GM10847 (cell line): ENCODE results near the gene EXD3.

Experiments
- POLR2A ChIP-seq: IDR thresholded peaks from 2 replicates; pipeline ENCODE4 v1.6.1; 2011; ENCODE audit not compliant: insufficient read length; ENCODE audit errors: extremely low read depth

The EXD3 gene

DNA sequence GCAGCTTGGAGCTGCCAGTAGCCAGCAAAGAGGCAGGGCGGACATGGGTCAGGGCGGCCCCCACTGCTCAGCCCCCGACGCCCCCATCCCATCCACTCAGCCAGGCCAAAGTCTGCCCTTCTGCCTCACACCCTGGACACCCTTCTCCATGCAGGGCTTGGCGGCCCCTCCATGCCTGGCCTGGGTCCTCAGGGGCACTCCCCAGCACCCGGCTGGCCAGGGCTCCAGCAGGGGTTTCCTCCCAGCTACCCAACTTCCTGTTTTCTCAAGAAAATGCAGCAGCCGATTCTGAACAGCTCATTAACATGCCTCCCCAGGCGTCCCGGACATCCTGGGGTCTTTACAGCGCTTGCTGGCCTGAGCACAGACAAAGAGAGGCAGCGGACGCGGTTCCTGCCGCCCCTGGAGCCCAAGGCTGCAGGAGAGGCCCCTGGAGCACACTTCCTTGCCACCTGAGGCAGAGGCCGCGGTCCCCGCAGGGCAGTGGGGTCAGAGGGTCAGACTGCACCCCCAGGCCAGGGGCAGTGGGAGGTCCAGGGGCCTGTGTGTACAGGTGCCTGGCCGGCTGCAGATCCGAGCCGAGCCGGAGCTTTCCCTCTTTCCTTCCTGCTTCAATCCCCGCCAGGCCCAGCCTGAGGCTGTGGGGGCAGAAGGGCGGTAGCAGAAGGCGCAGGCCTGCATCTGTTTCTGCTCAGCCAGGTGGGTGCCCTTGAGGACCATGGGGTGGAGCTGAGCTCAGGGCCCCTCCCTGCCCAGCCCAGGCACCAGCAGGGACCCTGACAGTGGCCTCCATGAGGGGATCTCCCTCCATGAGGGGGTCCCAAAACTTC, 102.2 kb downstream of the EXD3 start:
- no peak for TF ChIP-seq POLR2A

DNA sequence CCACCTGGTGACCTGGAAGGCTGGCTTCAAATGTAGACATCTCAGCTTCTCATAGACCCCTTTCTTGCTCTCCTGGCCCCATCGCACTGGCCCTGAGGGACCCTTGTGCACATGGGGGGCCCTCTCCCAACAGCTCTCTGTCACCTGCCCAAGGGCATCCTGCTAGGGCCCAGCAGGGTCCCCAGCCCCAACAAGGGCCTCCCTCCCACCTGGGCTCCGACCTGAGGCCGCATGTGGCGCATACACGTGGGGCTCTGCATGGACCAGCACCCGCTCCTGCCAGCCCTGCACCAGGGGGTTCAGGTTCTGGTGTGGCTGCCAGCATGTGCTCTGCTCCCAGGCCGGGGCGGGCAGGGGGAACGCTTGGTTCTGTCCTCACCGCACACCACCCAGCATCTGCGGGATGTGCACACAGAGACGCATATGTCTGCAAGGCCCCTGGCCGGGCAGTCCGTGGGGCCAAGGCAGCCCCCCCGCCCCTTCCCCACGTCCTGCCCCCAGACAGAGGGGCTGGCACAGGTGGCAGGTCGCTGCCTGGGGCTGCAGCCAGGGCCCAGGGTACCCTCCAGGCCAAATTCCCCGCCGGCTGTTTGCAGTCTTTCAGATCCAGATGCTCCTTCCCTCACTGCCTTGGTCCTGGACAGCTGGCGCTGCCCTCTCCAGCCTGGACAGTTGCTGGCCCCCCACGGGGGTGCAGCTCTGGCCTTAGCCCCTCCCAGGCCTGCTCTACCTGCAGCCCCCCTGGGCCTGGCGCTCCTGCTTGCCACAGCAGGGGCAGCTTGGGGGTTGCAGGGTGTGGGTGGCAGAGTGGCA, 103.0 kb downstream of the EXD3 start:
- no peak for TF ChIP-seq POLR2A

DNA sequence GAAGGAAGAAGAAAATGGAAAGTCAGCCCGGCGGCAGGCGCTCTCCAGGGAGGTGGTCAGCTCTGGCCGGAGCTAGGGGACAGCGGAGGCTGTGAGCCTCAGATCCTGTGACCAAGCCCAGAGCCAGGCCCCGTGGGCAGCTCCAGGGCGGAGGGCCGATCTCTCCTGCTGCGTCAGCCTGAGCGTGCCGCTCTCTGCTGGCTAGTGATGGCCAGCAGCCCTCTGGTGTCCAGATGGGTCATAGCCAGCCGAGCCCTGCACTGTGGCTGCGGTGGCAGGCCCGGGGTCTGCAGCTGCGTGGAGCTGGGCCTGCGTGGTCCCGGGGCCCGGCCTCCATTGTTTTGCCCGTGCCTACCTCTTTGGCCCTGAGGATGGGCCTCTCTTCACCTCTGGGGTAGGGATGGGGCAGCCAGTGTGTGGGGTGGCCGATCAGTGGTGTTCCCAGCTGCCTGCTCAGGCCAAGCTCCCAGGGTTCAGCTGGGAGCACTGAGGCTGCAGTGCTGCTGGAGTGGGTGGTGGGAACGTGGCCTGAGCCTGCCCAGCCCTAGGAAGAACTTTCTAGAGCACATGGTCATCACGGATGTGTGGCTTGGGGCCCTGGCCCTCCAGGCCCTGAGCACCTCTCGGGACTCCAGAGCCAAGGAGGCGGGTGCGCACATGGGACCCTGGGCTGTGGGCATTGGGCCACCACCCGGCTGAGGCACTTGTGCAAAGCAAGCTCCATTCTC, 103.8 kb downstream of the EXD3 start:
- TF ChIP-seq POLR2A = no peak

DNA sequence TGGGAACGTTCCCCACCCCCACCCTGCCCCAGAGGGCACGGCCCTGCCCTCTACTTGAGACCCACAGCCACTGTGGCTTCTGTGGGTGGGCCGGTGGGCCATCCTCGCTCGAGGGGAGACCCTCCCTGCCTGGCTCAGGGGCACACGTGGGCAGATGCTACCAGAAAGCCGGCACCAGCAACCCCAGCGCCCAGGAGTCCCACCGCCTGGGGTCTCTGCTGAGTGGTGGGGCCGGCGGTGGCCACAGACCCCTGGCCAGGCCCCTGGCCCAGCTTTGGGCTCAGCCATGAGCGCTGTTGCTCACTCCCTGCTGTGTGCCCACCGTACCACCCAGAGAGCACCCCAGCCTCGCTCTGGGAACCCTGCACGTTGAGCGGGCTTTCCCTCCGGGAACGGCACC, 104.4 kb downstream of the EXD3 start:
- no peak for TF ChIP-seq POLR2A

DNA sequence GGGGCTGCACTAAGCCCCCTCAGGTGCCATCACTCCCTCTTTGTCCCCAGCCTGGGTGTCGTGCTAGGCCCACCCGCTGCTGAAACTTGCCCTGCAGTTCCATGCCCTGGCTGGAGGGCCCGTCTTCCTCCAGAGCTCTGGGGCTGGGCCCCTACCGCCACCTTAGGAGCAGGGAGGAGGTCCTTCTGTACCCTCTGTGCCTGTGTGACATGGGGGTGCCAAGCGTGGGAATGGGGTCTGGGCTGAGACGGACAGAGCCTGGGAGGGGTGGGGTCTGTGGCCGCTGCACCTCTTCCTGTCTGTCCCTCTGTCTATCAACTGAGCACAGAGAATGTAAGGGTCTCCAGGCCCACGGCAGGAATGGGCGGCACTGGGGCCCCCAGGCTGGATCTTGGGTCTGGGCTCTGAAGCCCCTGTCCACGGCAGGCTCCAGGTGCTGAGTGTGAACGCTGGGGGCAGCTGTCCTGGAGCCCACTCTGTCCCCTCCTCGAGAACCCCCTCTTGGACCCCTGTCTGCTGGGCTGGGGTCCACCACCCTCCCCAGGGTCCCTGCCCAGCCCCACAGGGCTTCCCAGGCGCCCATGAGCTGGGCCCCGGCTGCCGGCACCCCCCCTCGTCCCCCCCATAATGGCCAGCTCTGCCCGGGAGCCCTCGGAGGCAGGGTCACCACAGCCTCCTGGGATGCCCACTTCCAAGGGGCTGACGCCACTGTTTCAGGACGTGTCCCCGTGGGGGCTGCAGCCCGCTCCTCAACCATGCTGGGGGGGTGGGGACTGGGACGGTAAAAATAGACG, 105.0 kb downstream of the EXD3 start:
- TF ChIP-seq POLR2A = no peak

DNA sequence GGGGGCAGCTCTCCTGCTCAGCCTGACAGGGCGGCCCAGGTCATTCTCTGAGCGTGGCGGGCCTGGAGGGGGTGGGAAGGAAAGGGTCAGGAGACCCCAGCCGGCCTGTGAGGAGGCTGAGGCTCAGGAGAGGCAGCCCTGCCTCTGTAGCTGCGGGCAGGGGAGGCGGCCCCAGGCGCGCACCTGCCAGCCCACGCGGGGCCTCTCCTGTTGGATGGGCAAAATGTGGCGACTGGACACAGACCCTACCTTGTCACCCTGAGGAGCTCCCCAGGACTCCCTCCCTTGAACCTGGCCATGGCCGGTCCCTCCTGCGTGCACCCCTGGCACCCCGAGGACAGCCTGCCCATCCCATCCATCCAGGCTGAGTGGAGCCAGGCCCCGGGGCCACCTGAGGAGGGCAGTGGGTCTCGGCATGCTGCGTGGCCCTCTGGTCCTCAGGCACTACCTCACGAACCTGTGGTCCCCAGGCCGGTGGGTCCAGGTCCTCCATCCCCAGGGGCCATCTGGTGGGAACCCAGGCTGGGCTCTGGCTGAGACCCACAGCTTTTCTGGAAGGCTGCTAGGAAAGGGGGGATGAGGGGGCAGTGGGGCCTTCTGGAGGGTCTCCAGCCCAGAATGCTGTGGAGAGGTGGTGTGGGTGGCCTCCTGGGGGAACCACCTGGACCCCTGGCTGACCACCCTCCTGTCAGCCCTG, 105.8 kb downstream of the EXD3 start:
- TF ChIP-seq POLR2A = no peak

DNA sequence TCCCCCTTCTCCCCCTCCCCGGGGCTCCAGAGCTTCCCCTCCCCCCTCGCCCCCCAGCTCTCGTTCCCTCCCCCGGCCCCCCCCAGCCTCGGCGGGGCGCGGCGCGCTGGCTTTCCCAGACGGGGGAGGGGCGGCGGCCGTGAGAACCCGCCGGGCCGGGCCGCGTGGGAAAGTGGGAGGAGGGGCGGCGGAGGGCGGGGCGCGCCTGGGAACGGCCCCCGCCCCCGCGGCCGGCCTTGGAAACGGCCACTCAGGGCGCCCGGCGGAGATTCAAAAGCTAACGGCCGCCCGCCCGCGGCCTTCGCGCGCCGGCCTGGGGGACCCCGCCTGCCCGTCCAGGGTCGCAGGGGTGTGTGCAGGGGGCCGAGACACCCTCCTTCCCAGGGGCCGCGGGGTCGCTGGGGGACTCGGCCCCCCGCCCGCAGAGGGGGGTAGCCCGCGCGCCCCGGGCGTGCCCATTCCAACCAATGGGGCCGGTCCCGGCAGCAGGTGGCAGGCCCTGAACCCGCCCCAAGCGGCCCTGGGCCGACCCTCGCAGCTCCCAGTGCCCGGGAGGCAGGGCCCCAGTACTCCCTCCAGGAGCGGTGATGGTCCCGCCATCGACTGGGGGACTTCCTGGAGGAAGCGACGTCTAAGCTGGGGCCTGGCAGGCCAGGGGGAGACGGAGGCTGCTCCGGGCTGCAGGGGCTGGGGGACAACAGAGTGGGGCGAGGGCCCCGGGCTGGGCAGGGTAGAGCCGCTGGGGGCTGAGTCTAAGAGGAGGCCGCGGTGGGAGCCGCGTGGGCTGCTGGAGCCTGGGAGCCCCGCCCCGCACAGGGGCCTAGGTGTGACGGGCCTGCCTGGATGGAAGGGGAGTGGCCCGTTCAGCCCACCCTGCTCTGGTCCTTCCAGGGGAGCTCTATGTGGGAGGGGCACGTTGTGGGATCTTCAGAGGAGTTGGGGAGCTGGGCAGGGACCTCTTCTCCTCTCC, 106.7 kb downstream of the EXD3 start:
- TF ChIP-seq POLR2A = no peak

DNA sequence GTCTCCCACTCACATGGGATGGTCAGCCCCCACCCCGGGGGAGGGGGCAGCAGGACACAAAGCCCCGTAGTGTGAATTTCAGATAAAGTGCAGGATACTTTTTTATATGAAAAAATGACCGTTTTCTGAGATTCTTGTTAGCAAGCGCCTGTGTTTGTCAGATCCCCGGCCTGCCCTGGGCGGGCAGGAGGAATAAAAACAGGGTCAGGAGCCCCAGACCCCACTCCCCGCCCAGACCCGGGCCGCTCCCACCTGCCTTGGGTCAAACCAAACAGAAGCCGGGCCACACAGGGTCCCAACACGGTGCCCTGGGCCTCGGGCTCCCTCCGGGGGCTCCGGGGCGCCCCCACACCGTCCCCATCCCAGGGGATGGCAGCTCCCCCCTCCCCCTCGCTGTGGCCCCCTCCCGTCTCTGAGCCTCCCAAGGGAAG, 107.4 kb downstream of the EXD3 start:
- TF ChIP-seq POLR2A = no peak

DNA sequence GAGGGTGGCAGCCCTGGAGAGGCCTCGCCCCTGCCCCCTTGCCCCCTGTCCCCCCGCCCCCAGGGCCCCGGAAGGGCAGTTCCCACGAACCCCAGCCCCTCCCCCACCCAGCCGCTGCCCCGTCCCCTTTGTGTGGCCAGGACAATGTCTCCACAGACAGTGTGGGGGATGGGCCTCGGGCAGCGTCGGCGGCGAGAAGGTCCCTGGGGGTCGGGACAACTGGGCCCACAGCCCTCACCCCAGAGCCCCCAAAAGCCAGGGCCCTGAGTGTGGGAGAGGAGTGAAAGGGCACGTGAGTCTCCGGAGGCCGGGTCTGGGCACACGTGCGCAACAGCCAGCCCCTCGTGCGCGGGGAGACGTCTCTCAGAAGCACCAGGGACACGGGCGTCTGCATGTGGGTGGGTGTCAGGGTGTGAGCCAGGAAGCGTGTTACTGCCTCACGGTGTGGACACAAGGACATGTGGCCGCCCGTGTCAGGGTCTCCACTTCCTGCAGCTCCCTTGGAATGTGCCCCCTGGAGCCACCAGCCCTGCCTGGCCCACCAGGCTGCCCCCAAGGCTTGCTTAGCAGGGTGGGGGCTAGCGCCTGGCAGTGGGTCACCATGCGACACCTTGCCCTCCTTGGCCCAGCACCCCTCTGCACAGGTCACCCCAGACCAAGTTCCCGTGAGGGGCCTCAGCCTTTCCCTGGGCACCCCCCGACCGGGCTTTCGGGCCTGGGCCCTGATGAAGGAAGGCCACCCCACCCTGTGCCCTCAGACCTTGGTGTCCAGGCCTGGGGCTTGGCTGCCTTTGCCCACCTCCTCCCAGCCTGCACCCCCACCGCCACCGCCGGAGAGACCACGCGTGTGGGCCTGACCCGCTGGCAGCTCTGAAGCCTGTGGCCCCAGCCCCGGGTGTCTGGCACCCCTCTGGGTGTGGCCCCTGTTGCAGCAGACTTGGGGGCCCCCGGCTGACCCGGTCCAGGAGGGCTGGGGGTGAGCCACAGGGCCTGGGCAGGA, 108.1 kb downstream of the EXD3 start:
- no peak for TF ChIP-seq POLR2A

DNA sequence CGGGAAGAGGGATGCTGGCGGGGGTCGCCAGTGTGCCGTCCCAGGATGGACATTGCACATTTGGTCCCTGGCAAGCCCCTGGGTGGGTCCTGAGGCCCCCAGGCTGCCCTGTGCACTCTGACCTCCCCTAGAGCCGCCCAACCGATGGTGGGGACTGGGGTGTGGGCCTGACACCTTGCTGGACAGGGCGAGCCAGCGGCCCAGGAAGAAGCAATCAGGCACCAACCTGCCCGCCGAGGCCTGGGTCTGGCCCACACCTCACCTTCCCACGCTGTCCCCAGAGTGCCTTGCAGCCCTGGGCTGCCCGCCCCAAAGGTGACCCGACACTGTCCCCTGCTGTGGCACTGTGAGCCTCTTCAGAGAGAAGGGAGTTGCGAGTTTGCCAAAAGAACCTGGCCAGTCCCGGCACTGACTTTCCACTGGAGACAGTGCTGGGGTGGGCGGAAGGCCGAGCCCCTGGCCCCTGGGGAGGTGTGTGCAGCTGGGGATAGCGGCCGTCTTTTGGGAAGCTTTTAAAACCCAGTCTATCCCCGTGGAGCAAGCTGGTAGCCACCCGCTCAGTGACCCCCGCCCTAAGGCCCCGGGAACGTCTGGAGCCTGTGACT, 108.9 kb downstream of the EXD3 start:
- TF ChIP-seq POLR2A = no peak

DNA sequence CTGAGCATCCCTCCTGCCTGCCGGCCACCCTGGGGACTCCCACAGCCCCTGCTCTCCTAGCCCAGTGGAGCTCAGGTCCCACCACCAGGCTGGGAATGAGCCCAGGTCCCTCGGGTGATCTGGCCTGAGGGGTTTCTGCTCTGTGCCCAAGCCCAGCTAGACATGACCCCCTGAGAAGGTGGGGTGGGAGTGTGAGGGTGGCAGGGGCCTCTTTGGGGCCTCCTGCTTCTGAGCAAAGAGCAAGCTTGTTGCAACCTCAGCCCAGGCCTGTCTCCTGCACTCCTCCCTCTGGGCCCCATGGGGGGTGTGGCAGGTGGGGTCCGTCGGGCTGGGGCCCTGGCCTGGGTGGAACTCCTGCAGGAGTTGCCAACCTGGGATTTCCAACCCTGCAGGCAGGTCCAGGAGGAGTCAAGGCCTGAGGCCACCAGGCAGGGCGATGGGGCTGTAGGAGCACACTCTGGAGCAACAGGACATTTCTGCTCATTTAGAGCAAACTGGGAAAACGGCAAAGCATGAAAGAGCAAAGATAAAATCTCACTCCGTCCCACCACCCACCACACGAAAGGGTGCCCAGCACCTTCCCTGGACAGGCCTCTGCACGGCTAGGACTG, 109.5 kb downstream of the EXD3 start:
- no peak for TF ChIP-seq POLR2A

DNA sequence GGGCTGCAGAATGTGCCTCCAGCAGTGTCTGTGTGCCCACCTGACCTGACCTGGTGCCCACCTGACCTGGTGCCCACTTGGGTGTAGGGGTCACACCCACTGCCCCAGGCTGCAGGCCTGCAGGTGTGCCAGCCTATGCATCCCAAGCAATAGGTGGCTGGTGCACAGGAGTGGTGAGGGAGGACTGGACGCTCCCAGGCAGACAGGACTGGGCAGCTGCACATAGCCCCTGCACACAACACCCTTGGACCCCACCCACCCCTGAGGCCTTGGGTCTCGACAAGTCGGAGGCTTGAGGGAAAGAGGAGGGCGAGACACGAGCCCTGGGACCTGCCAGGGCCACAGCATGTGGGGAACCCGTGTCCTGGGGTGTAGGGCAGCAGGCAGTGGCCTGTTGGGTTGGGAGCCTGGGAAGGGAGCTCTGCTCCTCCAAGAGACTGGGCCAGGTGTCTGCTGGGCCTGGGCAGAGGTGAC, 110.1 kb downstream of the EXD3 start:
- no peak for TF ChIP-seq POLR2A
